ENCODE measurements around the gene SCGB1C1.

DNA sequence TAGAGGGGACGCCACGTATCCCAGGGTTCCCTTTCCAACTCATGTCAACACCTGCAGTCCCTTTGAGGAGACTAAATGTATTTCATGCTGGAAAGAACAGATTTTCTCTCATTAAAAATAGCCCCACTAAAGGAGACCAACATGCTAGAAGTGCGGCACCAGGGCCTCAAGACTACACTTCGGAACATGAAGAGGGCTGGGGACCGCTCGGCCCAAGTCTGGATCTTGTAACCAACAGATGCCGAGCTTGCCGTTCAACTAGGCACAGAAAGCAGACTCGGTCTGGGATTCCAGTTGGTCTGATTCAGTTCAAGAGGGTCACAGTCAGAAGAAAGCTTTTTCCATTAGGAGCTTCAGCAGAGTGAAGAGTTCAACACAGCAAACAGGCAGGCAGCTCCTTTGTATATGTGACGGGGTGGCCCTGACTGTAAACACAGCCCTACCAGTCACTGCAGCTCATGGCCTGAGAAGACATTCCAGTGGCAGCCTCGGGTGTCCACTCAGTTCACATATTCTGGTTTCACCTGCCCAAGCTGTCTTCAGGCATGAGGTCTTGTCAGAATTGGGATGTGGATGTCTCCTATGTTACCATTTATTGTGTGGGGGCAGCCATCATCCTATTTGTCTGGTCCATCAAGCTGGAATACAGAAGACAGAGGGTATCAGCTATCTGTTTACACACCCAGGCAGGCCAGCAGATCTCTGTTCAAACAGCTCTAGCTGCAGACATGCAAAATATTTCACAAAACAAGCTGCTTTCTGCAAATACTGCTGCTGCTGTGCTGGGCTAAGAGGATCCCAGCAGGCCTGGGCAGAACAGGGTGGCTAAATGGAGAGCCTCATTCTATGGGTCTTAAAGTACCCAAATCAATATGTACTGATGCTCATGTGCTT, 23.4 kb downstream of the SCGB1C1 start:
- TF ChIP-seq, protein P1, sequence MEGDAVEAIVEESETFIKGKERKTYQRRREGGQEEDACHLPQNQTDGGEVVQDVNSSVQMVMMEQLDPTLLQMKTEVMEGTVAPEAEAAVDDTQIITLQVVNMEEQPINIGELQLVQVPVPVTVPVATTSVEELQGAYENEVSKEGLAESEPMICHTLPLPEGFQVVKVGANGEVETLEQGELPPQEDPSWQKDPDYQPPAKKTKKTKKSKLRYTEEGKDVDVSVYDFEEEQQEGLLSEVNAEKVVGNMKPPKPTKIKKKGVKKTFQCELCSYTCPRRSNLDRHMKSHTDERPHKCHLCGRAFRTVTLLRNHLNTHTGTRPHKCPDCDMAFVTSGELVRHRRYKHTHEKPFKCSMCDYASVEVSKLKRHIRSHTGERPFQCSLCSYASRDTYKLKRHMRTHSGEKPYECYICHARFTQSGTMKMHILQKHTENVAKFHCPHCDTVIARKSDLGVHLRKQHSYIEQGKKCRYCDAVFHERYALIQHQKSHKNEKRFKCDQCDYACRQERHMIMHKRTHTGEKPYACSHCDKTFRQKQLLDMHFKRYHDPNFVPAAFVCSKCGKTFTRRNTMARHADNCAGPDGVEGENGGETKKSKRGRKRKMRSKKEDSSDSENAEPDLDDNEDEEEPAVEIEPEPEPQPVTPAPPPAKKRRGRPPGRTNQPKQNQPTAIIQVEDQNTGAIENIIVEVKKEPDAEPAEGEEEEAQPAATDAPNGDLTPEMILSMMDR (IDR thresholded peaks at IDR 0.05): no peak
- TF ChIP-seq EZH2 (IDR thresholded peaks at IDR 0.05): no peak
- TF ChIP-seq EZH2phosphoT487 (IDR thresholded peaks at IDR 0.05): no peak

Measured in neural progenitor cell (in vitro differentiated cells).